ENCODE data around the gene SP6. TPM values are rescaled to one million over a fixed set of nuclear protein-coding genes. Genes with fewer than 3 reads are reported as not detected.
A peak's percentile ranks its signal among the peaks of the same experiment; 100 is the strongest.

Gene SP6
- total RNA-seq, 1 experiment from 2014 or later, result 0.02 TPM

- DNase-seq (ENCODE audit: extremely low read depth, low read depth), result no peak
Measured at GRCh38 chr17:47879776-47880454, 29.0 kb upstream of the SP6 start.

- DNase-seq (ENCODE audit: extremely low read depth, low read depth), result no peak
Measured at GRCh38 chr17:47879028-47879585, 28.1 kb upstream of the SP6 start.

- no peak for DNase-seq (ENCODE audit: extremely low read depth, low read depth)
Measured at GRCh38 chr17:47878203-47879027, 27.5 kb upstream of the SP6 start.

- DNase-seq (ENCODE audit: extremely low read depth, low read depth), result no peak
Measured at GRCh38 chr17:47877368-47878034, 26.5 kb upstream of the SP6 start.

GRCh38 chr17:47875011-47875985 lies 24.3 kb upstream of the SP6 start:
- DNase-seq (ENCODE audit: extremely low read depth, low read depth), result no peak

GRCh38 chr17:47873200-47874090 lies 22.5 kb upstream of the SP6 start:
- DNase-seq (ENCODE audit: extremely low read depth, low read depth), result no peak

- DNase-seq (ENCODE audit: extremely low read depth, low read depth), result no peak
Measured at GRCh38 chr17:47872651-47873161, 21.7 kb upstream of the SP6 start.

GRCh38 chr17:47872019-47872650 lies 21.2 kb upstream of the SP6 start:
- DNase-seq (ENCODE audit: extremely low read depth, low read depth), result no peak

- no peak for DNase-seq (ENCODE audit: extremely low read depth, low read depth)
Measured at GRCh38 chr17:47871048-47871447, 20.1 kb upstream of the SP6 start.

- no peak for DNase-seq (ENCODE audit: extremely low read depth, low read depth)
Measured at GRCh38 chr17:47870056-47870455, 19.1 kb upstream of the SP6 start.

- DNase-seq (ENCODE audit: extremely low read depth, low read depth), result no peak
Measured at GRCh38 chr17:47869114-47869513, 18.2 kb upstream of the SP6 start.

GRCh38 chr17:47867813-47868533 lies 17.0 kb upstream of the SP6 start:
- no peak for DNase-seq (ENCODE audit: extremely low read depth, low read depth)

GRCh38 chr17:47866941-47867340 lies 16.0 kb upstream of the SP6 start:
- no peak for DNase-seq (ENCODE audit: extremely low read depth, low read depth)

GRCh38 chr17:47864791-47865216 lies 13.8 kb upstream of the SP6 start:
- no peak for DNase-seq (ENCODE audit: extremely low read depth, low read depth)

GRCh38 chr17:47862621-47863440 lies 11.9 kb upstream of the SP6 start:
- peak; percentile 33 for DNase-seq (ENCODE audit: extremely low read depth, low read depth)

- no peak for DNase-seq (ENCODE audit: extremely low read depth, low read depth)
Measured at GRCh38 chr17:47860386-47860785, 9.4 kb upstream of the SP6 start.

All from NCI-H460 (cell line).